Measurements from ENCODE around the gene TTC9B.

DNA sequence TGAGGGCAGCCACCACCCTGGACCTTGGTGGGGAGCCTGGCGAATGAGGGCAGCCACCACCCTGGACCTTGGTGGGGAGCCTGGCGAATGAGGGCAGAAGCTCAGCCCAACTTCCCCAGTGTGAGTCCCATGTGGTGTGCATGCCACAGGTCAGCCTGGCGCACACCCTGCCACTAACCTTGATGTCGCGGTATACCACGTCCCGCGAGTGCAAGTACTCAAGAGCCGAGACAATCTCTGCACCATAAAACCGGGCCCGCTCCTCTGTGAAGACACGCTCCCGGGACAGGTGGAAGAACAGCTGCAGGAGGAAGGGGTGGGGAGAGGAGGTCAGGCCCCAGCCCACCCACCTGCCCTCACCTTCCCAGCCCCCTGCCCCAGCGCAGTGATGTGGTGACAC lies 19.6 kb upstream of the TTC9B start:
- TF ChIP-seq, protein P1, sequence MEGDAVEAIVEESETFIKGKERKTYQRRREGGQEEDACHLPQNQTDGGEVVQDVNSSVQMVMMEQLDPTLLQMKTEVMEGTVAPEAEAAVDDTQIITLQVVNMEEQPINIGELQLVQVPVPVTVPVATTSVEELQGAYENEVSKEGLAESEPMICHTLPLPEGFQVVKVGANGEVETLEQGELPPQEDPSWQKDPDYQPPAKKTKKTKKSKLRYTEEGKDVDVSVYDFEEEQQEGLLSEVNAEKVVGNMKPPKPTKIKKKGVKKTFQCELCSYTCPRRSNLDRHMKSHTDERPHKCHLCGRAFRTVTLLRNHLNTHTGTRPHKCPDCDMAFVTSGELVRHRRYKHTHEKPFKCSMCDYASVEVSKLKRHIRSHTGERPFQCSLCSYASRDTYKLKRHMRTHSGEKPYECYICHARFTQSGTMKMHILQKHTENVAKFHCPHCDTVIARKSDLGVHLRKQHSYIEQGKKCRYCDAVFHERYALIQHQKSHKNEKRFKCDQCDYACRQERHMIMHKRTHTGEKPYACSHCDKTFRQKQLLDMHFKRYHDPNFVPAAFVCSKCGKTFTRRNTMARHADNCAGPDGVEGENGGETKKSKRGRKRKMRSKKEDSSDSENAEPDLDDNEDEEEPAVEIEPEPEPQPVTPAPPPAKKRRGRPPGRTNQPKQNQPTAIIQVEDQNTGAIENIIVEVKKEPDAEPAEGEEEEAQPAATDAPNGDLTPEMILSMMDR (conservative IDR thresholded peaks at IDR 0.05) = no peak
- TF ChIP-seq EZH2 (IDR thresholded peaks at IDR 0.05; ENCODE audit: low read depth) = no peak
